NB4 (cell line): Measurements from ENCODE around the gene KRT1.

Experiments
- DNase-seq: peaks from one replicate; pipeline ENCODE4 v3.0.0; 2010; ENCODE audit warnings: low read depth
- H3K4me3 ChIP-seq: one replicate; pipeline ENCODE4 v1.5.1; 2011; ENCODE audit warnings: mild to moderate bottlenecking, low read depth, low read length, moderate library complexity
- CTCF ChIP-seq: IDR thresholded peaks from one replicate; pipeline ENCODE4 v1.5.1; 2012; ENCODE audit warnings: low read depth, low read length
- MAX ChIP-seq: IDR thresholded peaks from 2 replicates; pipeline ENCODE4 v1.6.1; 2011; ENCODE audit warnings: low read depth, low read length
- MYC ChIP-seq: IDR thresholded peaks from 2 replicates; pipeline ENCODE4 v1.6.1; 2011; ENCODE audit warnings: low read depth, low read length
- POLR2A ChIP-seq: IDR thresholded peaks from 2 replicates; pipeline ENCODE4 v1.6.1; 2011; ENCODE audit warnings: mild to moderate bottlenecking; ENCODE audit not compliant: insufficient read length; ENCODE audit errors: extremely low read depth

Gene KRT1

GRCh38 chr12:52662093-52662917, 17.9 kb downstream of the KRT1 start:
- H3K4me3 ChIP-seq: no peak overlapping the region
- TF ChIP-seq POLR2A: no peak
- TF ChIP-seq MYC: no peak
- TF ChIP-seq CTCF: no peak
- TF ChIP-seq MAX: 0 out of 2 replicates have a peak, but pooled peaks have one; percentile 37
- no peak for DNase-seq

- H3K4me3 ChIP-seq: no peak overlapping the region
- TF ChIP-seq CTCF: no peak
- no peak for TF ChIP-seq POLR2A
- no peak for TF ChIP-seq MYC
- TF ChIP-seq MAX: no peak
Observed at GRCh38 chr12:52661668-52662067, 18.5 kb downstream of the KRT1 start.

GRCh38 chr12:52660934-52661499, 19.2 kb downstream of the KRT1 start:
- TF ChIP-seq POLR2A: no peak
- no peak for TF ChIP-seq MAX
- TF ChIP-seq CTCF: no peak
- no peak for TF ChIP-seq MYC
- no peak overlapping the region for H3K4me3 ChIP-seq
- no peak for DNase-seq

More at GRCh38 chr12:52661668-52662067, 18.5 kb downstream of the KRT1 start:
- DNase-seq: no peak

GRCh38 chr12:52659951-52660350, 20.3 kb downstream of the KRT1 start:
- no peak overlapping the region for H3K4me3 ChIP-seq
- TF ChIP-seq MAX (no peak), CTCF (no peak), POLR2A (no peak), MYC (no peak)
- DNase-seq: no peak

- no peak for DNase-seq
- TF ChIP-seq POLR2A (no peak), MYC (no peak)
- H3K4me3 ChIP-seq: no peak overlapping the region
Observed at GRCh38 chr12:52659395-52659794, 20.8 kb downstream of the KRT1 start.

GRCh38 chr12:52658196-52658595, 22.0 kb downstream of the KRT1 start:
- no peak overlapping the region for H3K4me3 ChIP-seq
- no peak for TF ChIP-seq POLR2A
- TF ChIP-seq MYC: no peak
- no peak for TF ChIP-seq CTCF
- no peak for TF ChIP-seq MAX
- DNase-seq: no peak
